Hypothalamus (tissue), 51 donors: ENCODE data around the gene SGCD.
A peak's percentile ranks its signal among the peaks of the same experiment; 100 is the strongest.
"Not testable (repeated sequence)": the region's sequence is repeated elsewhere in the genome, so short reads cannot be mapped to it uniquely, and the experiment has no call there.

Experiments
- DNase-seq, 51 donors: peaks; one replicate each; lab custom pipeline; 2025; lab: John Stamatoyannopoulos, UW

The SGCD gene

GRCh38 chr5:156610582-156610981 is 283.6 kb downstream of the SGCD start:
- DNase-seq = not testable (repeated sequence)

GRCh38 chr5:156615901-156616300 is 288.9 kb downstream of the SGCD start:
- DNase-seq = no peak

- no peak for DNase-seq
These were observed 290.5 kb downstream of the SGCD start for GRCh38 chr5:156617426-156617825.

GRCh38 chr5:156618601-156619000 is 291.6 kb downstream of the SGCD start:
- DNase-seq = no peak

- no peak for DNase-seq
These were observed 294.8 kb downstream of the SGCD start for GRCh38 chr5:156621719-156622118.

- DNase-seq = peak in 2 of 51 donors; percentile 1 to 4
These were observed 296.5 kb downstream of the SGCD start for GRCh38 chr5:156623381-156624040.

GRCh38 chr5:156624686-156625085 is 297.7 kb downstream of the SGCD start:
- DNase-seq = no peak

- no peak for DNase-seq
These were observed 301.5 kb downstream of the SGCD start for GRCh38 chr5:156628421-156628820.

- DNase-seq = no peak
These were observed 304.0 kb downstream of the SGCD start for GRCh38 chr5:156631005-156631404.

GRCh38 chr5:156634301-156634700 is 307.3 kb downstream of the SGCD start:
- DNase-seq = no peak

- DNase-seq = no peak
These were observed 313.8 kb downstream of the SGCD start for GRCh38 chr5:156640691-156641241.

- no peak for DNase-seq
These were observed 314.7 kb downstream of the SGCD start for GRCh38 chr5:156641686-156642085.

GRCh38 chr5:156647034-156647451 is 320.1 kb downstream of the SGCD start:
- no peak for DNase-seq

- DNase-seq = no peak
These were observed 327.5 kb downstream of the SGCD start for GRCh38 chr5:156654444-156654843.

GRCh38 chr5:156655732-156656131 is 328.8 kb downstream of the SGCD start:
- no peak for DNase-seq

GRCh38 chr5:156664832-156665231 is 337.9 kb downstream of the SGCD start:
- DNase-seq = not testable (repeated sequence)

GRCh38 chr5:156666686-156667085 is 339.7 kb downstream of the SGCD start:
- DNase-seq = not testable (repeated sequence)

- DNase-seq = no peak
These were observed 340.7 kb downstream of the SGCD start for GRCh38 chr5:156667616-156668015.

GRCh38 chr5:156669416-156669815 is 342.5 kb downstream of the SGCD start:
- DNase-seq = no peak

GRCh38 chr5:156670615-156671014 is 343.7 kb downstream of the SGCD start:
- no peak for DNase-seq

- DNase-seq = no peak
These were observed 348.4 kb downstream of the SGCD start for GRCh38 chr5:156675395-156675794.

- DNase-seq = no peak
These were observed 351.0 kb downstream of the SGCD start for GRCh38 chr5:156677963-156678362.

- no peak for DNase-seq
These were observed 351.5 kb downstream of the SGCD start for GRCh38 chr5:156678484-156678883.
